ENCODE results near the gene TNRC6A.

TNRC6A gene

DNA sequence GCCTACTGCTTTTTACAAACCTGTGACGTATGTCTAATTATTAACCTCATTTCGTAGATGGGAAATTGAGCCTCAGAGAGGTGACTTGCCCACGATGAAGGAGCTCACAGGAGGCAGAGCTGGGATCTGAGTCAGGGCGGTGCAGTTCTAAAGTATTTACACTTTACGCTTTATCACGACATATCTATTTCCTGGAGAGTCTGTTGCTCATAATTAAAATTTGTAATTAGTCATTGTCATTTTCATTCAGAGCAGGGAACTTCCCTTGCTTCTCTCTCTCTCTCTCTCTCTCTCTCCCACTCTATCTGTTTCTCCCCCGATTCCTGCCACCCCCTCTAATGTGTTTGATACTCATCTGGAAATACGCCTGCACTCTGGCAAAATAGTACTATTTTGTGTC lies 122.2 kb downstream of the TNRC6A start:
- H3K4me2 ChIP-seq (ENCODE audit: low read depth, low read length, poor library complexity, severe bottlenecking), result no peak overlapping the region
- no peaks in the 10 kb centered on the region for H3F3A ChIP-seq (ENCODE audit: low read depth)

DNA sequence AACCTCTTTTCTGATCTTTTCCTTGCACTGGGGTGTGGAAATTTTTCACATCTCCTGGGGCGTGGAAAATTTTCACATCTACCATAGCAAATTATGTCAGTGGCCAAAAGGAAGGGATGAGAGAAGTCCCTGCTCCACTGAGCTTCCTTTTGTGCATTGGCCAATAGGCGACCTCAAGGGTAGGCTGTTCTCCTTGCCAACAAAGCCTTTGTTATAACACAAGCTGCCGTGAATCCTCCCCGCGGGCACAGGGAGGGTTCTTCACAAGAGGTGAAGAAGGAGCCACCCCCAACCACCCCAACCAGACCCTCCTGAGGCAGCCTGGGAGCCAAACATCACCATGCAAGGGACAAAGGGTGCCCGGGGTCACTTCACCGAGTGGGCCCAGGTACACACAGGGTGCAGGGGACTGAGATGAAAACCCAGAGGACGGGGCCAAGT lies 122.8 kb downstream of the TNRC6A start:
- Histone ChIP-seq H3K9me2 (replicated peaks; ENCODE audit: low read depth, low read length) (no peaks in the 10 kb centered on the region), H3K36me3 (ENCODE audit: insufficient read depth, low read length) (no peaks in the 10 kb centered on the region), H2AFZ (ENCODE audit: low read length) (no peak overlapping the region), H3K4me3 (ENCODE audit: low read length, poor library complexity, severe bottlenecking) (no peak overlapping the region), H4K20me1 (ENCODE audit: insufficient read depth, low read length, poor library complexity, severe bottlenecking) (no peaks in the 10 kb centered on the region), H3K79me2 (ENCODE audit: insufficient read depth, low read length) (no peaks in the 10 kb centered on the region), H3K9me3 (ENCODE audit: insufficient read depth, low read depth, low read length) (no peaks in the 10 kb centered on the region), H3K4me2 (ENCODE audit: low read depth, low read length, poor library complexity, severe bottlenecking) (no peak overlapping the region), H3K9ac (ENCODE audit: low read depth, low read length, poor library complexity, severe bottlenecking) (no peak overlapping the region), H3F3A (ENCODE audit: low read depth) (no peaks in the 10 kb centered on the region), H3K27me3 (ENCODE audit: insufficient read depth, low read length, poor library complexity, severe bottlenecking) (no peaks in the 10 kb centered on the region), H3K4me1 (ENCODE audit: insufficient read depth, low read length, poor library complexity, severe bottlenecking) (no peaks in the 10 kb centered on the region)
- TF ChIP-seq EZH2phosphoT487 (IDR thresholded peaks at IDR 0.05; ENCODE audit: borderline replicate concordance) (no peak), CTCF (conservative IDR thresholded peaks at IDR 0.05; ENCODE audit: low read length) (no peak)

More for the DNA sequence above, 122.2 kb downstream of the TNRC6A start:
- no peaks in the 10 kb centered on the region for H3K9me3 ChIP-seq (ENCODE audit: insufficient read depth, low read depth, low read length)
- H4K20me1 ChIP-seq (ENCODE audit: insufficient read depth, low read length, poor library complexity, severe bottlenecking), result no peaks in the 10 kb centered on the region
- H3K27me3 ChIP-seq (ENCODE audit: insufficient read depth, low read length, poor library complexity, severe bottlenecking), result no peaks in the 10 kb centered on the region
- H2AFZ ChIP-seq (ENCODE audit: low read length), result no peak overlapping the region
- no peaks in the 10 kb centered on the region for H3K4me1 ChIP-seq (ENCODE audit: insufficient read depth, low read length, poor library complexity, severe bottlenecking)
- no peak overlapping the region for H3K9ac ChIP-seq (ENCODE audit: low read depth, low read length, poor library complexity, severe bottlenecking)
- H3K4me3 ChIP-seq (ENCODE audit: low read length, poor library complexity, severe bottlenecking), result no peak overlapping the region
- no peaks in the 10 kb centered on the region for H3K9me2 ChIP-seq (replicated peaks; ENCODE audit: low read depth, low read length)
- H3K79me2 ChIP-seq (ENCODE audit: insufficient read depth, low read length), result no peaks in the 10 kb centered on the region
- no peak for TF ChIP-seq CTCF (conservative IDR thresholded peaks at IDR 0.05; ENCODE audit: low read length)
- TF ChIP-seq EZH2phosphoT487 (IDR thresholded peaks at IDR 0.05; ENCODE audit: borderline replicate concordance), result no peak
- H3K36me3 ChIP-seq (ENCODE audit: insufficient read depth, low read length), result no peaks in the 10 kb centered on the region

DNA sequence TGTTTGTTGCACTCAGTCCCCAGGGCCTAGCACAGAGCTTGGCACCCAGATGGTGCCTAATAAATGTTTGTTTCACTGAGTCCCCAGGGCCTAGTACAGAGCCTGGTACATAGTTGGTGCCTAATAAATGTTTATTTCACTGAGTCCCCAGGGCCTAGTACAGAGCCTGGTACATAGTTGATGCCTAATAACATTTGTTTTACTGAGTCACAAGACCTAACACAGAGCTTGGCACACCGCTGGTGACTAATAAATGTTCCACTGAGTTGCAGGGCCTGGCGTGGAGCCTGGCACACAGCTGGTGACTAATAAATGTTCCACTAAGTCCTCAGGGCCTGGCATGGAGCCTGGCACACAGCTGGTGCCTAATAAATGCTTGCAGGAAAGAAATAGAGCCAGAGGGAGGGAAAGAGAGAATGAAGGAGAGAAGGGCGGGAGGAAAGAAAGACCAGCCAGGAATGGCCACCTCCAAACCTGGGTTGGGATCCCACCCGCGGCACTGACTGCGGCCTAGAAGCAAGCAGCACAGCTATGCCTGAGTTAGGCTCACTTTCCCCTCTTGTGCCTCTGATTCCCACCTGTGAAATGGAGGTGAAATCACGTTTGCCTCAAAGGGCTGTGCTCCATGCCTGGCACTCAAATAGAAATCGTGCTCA lies 123.8 kb downstream of the TNRC6A start:
- Histone ChIP-seq H3K4me1 (ENCODE audit: insufficient read depth, low read length, poor library complexity, severe bottlenecking) (no peaks in the 10 kb centered on the region), H3K9ac (ENCODE audit: low read depth, low read length, poor library complexity, severe bottlenecking) (no peak overlapping the region), H2AFZ (ENCODE audit: low read length) (no peak overlapping the region), H4K20me1 (ENCODE audit: insufficient read depth, low read length, poor library complexity, severe bottlenecking) (no peaks in the 10 kb centered on the region), H3K79me2 (ENCODE audit: insufficient read depth, low read length) (no peaks in the 10 kb centered on the region), H3K4me3 (ENCODE audit: low read length, poor library complexity, severe bottlenecking) (no peak overlapping the region), H3K9me3 (ENCODE audit: insufficient read depth, low read depth, low read length) (no peaks in the 10 kb centered on the region), H3K27me3 (ENCODE audit: insufficient read depth, low read length, poor library complexity, severe bottlenecking) (no peaks in the 10 kb centered on the region), H3K9me2 (replicated peaks; ENCODE audit: low read depth, low read length) (no peaks in the 10 kb centered on the region), H3K36me3 (ENCODE audit: insufficient read depth, low read length) (no peaks in the 10 kb centered on the region), H3K4me2 (ENCODE audit: low read depth, low read length, poor library complexity, severe bottlenecking) (no peak overlapping the region), H3F3A (ENCODE audit: low read depth) (no peaks in the 10 kb centered on the region)
- no peak for TF ChIP-seq CTCF (conservative IDR thresholded peaks at IDR 0.05; ENCODE audit: low read length)
